Raji (cell line): ENCODE data around the gene ALOX15B.

Experiments
- POLR2A ChIP-seq: IDR thresholded peaks from 2 replicates; pipeline ENCODE4 v1.6.1; 2011; ENCODE audit warnings: low read depth, low read length, control low read depth; ENCODE audit not compliant: insufficient read depth

The ALOX15B gene

DNA sequence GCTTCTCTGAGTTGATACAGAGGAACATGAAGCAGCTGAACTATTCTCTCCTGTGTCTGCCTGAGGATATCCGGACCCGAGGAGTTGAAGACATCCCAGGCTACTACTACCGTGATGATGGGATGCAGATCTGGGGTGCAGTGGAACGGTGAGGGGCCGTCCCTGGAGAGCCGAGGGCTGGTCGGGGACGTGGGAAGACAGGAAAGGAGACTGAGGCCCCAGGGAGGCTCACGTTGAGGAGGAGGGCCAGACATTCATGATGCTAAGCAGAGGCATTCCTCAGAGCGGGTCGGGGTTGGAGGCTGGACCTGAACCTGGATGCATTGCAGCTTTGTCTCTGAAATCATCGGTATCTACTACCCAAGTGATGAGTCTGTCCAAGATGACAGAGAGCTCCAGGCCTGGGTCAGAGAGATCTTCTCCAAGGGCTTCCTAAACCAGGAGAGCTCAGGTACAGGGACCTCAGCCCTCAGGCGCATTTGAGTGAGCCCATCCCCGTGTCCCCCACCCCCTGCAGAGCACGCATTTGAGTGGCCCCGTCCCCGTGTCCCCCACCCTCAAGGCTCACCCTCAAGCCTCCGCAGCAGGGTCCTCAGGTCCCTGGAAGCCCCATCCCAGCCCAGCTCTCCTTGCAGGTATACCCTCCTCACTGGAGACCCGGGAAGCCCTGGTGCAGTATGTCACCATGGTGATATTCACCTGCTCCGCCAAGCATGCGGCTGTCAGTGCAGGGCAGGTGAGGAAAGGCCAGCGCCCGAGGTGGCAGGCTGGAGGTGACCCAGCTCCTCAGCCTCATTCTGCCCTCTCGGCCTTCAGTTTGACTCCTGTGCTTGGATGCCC is 8.3 kb downstream of the ALOX15B start:
- TF ChIP-seq POLR2A, result no peak

DNA sequence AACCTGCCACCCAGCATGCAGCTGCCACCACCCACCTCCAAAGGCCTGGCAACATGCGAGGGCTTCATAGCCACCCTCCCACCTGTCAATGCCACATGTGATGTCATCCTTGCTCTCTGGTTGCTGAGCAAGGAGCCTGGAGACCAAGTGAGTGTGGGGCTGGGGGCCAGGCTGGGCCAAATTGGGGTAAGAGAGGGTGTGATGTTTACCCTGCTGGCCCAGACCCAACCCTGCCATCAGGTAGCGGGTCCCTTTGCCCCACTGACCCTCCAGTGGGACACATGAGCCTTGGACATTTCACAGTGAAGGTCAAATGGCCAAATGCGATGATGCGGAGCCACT is 8.9 kb downstream of the ALOX15B start:
- no peak for TF ChIP-seq POLR2A

DNA sequence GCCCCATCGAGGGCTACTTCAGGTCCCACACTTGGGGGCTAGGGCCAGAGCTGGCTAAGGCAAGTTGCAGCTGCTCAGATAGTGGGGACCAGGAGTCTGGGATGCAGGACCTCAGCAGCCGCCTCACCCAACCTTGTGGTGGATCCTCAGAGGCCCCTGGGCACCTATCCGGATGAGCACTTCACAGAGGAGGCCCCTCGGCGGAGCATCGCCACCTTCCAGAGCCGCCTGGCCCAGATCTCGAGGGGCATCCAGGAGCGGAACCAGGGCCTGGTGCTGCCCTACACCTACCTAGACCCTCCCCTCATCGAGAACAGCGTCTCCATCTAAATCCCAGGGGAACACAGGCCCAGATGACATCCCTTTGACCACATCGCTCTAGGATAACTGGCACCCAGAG is 9.4 kb downstream of the ALOX15B start:
- TF ChIP-seq POLR2A, result no peak

DNA sequence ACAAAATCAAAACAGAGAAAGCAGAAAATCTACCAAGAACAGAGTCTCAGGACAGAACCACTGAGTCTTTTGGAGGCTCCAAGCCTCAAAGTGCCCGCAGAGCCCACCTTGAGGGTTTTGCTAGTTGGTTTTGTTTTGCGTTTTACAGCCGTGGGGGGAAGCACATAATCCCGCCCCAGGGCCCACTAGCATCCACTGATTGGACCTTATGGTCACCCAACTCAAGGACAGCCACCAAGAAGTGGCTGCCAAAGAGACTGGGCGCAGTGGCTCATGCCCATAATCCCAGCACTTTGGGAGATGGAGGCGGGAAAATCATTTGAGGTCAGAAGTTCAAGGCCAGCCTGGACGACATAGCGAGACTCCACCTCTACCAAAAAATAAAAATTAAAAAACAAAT is 9.9 kb downstream of the ALOX15B start:
- TF ChIP-seq POLR2A, result no peak

DNA sequence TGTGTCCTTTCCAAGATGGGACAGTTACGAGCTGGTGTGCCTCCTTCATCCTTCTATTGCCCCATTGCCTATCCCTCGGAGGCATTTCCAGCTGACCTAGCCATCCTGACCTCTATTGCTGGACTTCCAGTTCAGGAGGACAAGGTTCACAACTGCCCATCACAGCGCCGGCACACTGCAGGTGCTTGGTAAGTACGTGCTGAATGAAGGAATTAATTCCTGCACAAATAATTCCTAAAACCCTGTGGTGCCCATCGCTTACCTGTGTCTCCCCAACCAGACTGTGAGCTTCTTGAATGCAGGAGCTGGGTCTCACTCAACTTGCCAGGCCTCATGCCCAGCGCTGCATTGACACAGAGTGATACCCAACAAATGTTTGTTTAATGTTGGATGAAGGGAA is 13.0 kb downstream of the ALOX15B start:
- no peak for TF ChIP-seq POLR2A

DNA sequence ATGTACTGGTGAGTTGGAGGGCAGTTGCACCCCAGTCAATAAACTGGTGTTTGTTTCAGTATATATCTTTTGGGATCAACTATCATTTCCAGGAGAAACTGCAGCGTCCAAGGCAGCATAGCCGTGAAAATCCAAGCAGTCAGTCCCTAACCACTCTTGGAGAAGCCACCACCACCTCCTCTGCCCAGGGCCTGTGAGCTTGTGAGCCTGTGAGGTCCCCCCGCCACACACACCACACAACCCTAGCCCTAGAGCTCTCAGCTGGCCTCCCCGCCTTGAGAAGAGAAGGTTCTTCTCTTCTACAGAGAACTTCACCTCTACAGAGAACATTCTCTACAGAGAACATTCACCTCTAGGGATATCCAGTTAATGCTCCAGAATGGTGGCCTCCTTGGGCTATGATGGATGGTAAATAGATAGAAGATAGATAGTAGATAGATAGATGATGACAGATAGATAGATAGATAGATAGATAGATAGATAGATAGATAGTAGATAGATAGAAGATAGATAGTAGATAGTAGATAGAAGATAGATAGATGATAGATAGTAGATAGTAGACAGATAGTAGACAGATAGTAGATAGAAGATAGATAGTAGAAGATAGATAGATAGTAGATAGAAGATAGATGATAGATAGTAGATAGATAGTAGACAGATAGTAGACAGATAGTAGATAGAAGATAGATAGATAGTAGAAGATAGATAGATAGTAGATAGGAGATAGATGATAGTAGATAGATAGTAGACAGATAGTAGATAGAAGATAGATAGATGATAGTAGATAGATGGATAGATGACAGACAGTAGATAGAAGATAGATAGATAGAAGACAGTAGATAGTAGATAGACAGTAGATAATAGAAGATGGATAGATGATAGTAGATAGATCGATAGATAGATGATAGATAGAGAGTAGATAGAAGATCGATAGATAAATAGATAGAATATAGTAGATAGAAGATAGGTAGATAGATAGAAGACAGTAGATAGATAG is 13.7 kb downstream of the ALOX15B start:
- TF ChIP-seq POLR2A, result no peak

DNA sequence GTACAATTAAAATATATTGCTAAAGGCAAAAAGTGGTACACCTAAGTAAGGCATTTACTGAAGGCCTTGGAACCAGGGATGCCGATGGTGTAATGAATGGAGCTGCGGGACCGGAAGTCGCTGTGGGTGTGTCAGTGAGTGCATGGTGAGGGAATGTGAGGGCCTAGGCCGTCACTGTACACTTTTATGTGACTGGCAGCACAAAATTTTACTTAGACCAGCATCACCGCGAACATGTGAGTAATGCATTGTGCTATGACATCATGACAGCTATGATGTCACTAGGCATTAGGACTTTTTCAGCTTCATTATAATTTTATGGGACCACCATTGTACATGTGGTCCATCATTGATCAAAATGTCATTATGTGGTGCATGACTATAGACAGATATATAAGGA is 14.7 kb downstream of the ALOX15B start:
- TF ChIP-seq POLR2A, result no peak

DNA sequence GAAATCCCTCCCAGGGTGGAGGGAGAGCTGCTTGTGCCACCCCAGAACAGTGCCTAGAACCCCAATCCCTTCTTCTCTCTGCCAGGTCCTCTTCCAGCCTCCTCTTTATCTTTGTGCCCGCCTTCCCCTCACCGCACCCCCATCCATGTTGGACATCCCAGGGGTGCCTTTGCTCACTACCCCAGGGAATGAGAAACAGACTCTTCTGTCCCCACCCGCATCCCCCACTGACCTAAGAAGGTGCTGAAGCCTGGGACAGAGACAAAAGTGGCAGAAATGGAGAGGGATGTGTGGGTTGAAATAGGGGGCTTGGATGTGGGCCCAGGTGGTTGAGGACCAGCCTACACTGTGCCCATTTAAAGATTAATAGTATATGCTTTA is 17.0 kb downstream of the ALOX15B start:
- no peak for TF ChIP-seq POLR2A

DNA sequence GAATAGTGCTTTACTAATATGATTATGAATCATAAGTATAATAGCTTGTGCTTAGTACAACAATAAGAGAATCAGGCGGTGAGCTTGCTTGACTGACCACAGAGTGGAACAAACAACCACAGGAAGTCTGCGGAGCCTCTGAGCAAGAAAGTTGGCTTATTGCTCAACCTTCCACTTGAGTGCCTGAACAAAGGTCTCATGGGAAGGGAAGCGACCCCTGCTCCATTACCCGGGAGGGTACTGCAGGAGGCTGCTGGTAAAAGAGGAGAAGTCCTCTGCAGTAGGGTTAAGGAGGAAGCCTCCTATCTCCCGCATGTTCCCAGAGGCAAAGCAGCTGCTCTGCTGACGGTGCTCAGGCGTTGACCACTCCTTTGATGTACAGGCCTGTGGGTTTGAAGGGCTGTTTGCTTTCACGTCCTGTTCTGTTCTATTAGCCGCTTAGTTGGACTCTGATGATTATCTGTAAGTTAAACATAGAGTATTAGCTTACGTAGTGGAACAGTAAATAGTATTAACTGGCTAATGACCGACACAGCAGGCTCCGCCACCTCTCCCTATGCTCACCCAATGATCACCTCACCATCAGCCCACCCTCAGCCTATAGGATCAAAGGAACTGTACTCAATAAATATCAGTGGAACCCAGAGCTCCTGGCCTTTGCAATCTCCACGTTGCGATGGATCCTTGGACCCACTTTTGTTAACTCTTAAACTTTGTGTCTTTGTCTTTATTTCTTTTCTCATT is 17.5 kb downstream of the ALOX15B start:
- no peak for TF ChIP-seq POLR2A

DNA sequence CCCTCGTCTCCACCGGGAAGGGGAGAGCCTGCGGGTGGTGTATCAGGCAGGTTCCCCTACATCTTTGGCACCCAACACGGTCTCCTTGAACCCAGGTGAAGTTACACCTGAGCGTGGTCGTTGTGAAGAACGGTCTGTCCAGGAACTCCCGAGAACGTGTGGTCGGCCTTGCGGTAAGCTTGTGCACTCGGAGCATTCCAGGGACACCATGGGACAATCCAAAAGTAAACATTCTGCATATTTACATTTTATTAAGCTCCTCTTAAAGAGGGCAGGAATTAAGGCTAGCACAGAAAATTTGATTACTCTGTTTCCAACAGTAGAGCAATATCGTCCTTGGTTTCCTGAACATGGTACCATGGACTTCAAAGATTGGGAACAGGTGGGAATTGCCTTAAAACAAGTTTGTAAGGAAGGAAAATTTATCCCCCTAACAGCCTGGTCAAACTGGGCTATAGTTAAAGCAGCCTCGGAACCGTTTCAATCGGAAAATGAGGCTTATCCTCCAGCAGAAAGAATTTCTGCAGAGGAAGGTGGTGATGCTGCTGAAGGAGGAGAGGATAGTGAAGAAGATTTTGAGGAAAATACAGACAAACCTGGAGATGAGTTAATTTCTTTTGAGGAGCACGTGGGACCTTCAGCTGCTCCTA is 18.2 kb downstream of the ALOX15B start:
- no peak for TF ChIP-seq POLR2A

DNA sequence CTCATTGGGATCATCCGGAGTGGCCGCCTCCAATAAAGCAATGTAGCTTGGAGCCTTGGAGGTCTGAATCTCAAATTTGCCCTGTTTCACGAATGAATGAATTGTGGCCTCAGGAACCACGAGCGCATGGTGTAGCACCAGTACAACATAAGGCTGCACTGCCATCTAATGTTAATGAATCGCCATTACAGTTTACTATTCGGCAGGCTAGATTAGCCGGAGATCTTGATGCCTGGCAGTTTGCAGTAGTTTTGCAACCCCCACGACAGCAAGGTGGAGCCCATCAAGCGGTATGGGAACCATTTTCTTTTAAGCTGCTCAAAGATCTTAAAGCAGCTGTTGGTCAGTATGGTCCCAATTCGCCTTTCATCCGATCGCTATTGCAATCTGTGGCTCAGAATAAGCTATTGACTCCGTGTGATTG is 18.8 kb downstream of the ALOX15B start:
- TF ChIP-seq POLR2A, result no peak

DNA sequence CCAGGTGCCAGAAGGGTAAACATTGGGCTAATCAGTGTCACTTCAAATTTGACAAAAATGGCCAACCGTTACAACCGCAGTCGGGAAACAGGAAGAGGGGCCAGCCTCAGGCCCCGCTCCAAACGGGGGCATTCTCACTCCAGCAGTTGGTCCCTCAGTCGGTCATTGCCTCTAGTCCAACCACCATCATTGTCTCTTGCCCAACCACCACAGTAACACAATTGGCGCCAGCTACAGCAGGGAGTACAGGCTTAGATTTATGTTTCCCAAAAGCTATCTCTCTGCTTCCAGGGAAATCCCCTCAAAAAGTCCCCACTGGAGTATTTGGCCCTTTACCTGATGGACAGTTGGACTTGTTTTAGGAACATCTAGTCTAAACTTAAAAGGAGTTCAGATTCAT is 20.3 kb downstream of the ALOX15B start:
- no peak for TF ChIP-seq POLR2A

DNA sequence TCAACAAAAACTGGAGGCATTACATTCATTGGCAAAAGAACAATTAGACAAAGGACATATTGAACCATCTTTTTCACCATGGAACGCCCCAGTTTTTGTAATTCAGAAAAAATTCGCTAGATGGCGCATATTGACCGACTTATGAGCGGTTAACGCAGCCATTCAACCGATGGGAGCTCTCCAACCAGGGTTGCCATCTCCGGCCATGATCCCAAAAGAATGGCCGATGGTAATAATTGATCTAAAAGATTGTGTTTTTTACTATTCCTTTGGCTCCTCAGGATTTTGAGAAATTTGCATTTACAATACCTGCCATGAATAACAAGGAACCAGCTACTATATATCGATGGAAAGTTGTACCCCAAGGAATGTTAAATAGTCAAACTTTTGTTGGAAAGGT is 21.4 kb downstream of the ALOX15B start:
- no peak for TF ChIP-seq POLR2A

DNA sequence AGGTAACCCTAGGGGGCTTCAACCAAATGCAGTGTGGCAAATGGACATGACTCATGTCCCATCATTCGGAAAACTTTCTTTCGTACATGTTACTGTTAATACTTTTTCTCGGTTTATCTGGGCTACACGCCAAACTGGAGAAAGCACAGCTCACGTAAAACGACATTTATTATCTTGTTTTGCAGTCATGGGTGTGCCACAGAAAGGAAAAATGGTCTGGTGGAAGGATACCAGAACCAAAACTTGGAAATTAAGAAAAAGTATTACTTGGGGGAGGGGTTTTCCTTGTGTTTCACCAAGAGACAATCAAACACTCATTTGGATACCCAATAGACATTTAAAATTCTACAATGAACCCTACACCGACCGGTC is 23.6 kb downstream of the ALOX15B start:
- no peak for TF ChIP-seq POLR2A
